GM18505 (cell line): Measurements from ENCODE around the gene ITPK1.
"Not testable (repeated sequence)": the region's sequence is repeated elsewhere in the genome, so short reads cannot be mapped to it uniquely, and the experiment has no call there.

Experiments used
- ATAC-seq: cut with Tn5 transposase; IDR thresholded peaks from one replicate; pipeline ENCODE4 v1.9.1; 2021; ENCODE audit not compliant: unreplicated experiment
- POLR2A ChIP-seq: IDR thresholded peaks from 4 replicates; pipeline ENCODE4 v1.6.1; 2011; ENCODE audit warnings: borderline replicate concordance; ENCODE audit not compliant: insufficient read depth, insufficient read length; ENCODE audit errors: extremely low read depth

The ITPK1 gene

DNA sequence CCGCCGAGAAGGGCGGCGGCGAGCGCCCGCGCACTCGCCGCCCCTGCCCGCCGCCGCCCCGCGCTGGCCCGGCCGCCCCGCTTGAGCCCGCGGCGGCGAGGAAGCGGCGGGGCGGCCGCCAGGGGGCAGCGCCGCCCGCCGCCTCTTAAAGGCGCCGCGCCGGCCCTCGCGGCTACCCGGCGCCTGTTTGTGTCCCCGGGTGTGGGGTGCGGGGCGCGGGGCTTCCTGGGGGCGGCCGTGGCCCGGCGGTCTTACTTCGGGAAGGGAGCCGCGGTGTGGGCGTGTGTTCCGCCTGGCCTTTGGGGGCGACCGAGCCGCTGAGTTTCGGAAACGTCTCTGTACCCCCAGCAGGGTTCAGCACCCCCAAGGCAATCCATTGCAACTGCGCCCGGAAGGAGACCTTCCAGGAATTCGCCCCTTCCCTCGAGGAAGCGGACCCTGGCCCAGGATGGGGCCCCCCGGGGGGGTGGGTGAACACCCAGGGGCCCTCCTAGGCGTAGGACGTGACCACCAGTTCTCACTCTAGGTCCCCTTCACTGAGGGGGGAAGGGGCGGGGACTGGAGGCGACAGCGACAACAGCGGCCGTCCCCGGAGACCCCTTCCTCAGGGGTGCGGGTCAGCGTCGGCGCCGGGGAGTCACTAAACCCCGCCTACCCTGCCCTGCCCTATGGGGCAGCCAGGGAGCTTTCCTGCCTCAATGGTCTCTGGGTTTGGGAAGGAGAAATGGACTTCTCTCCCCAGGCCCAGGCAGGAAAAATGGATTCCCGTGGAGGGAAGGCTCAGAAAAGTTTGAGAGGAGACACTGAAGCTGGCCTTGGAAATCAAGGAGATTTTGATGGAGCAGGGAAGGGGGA, at the start of gene ITPK1:
TSS of gene ITPK1 (minus strand) at position 105 of the 855 bp plus-strand sequence. CDS start 762 bp downstream, outside the sequence.
- TF ChIP-seq POLR2A: peak; percentile 46
- peak; percentile 56 for ATAC-seq

DNA sequence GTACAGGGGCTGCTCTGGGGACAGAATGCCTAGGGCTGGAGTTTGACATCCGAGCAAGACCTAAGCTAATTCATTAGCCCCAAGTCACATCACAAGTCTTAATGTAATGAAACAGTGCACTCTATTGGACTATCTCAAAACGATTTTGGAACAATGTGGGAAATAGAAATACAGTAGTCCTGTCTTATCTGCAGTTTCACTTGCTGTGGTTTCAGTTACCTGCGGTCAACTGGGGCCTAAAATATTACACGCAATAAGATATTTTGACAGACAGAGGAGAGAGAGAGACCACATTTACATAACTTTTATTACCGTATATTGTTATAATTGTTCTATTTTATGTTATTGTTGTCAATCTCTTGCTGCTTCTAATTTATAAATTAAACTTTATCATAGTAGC, 47.8 kb upstream of the ITPK1 start:
- TF ChIP-seq POLR2A: no peak
- ATAC-seq: no peak

DNA sequence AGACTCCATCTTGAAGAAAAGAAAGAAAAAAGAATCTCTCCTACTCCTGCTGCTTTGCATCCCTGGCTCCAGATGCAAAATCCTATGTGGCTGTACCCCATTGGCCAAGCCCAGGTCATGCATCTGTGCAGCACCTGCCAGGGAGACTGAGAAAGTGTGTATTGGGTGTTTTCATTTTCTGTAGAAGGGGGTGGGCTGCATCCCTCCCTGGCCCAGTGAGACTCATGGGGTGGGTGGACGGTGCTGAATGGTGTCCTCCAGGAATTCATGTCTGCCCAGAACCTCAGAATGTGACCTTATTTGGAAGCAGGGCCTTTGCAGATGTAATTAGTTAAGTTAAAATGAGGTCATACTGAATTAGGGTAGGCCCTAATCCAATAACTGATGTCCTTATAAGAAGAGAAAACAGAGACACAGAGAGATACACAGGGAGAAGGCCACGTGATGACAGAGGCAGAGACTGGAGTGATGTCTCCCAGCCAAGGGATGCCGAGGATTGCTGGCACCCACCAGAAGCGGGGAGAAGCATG, 45.8 kb upstream of the ITPK1 start:
- no peak for TF ChIP-seq POLR2A
- ATAC-seq: no peak

DNA sequence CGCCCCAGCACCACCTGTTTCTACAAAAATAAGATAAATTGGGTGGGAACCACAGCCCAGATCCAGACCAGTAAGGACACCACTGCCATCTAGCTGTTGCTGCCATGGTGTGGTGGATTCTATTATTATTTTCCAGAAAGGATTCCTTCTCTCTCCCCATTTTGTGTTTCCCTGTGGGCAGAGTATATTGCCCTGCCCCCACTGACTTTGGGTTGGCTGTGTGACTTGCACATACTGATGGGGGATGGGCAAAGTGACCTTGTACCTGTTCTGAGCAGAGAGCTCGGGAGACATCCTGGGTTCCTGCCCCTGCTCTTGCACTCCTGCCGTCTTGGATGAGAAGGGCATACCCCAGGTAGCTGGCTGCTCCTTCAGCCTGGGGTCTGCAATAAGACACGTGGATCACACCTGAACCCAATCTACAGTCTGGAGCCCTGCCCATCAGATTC, 44.7 kb upstream of the ITPK1 start:
- no peak for ATAC-seq
- no peak for TF ChIP-seq POLR2A

DNA sequence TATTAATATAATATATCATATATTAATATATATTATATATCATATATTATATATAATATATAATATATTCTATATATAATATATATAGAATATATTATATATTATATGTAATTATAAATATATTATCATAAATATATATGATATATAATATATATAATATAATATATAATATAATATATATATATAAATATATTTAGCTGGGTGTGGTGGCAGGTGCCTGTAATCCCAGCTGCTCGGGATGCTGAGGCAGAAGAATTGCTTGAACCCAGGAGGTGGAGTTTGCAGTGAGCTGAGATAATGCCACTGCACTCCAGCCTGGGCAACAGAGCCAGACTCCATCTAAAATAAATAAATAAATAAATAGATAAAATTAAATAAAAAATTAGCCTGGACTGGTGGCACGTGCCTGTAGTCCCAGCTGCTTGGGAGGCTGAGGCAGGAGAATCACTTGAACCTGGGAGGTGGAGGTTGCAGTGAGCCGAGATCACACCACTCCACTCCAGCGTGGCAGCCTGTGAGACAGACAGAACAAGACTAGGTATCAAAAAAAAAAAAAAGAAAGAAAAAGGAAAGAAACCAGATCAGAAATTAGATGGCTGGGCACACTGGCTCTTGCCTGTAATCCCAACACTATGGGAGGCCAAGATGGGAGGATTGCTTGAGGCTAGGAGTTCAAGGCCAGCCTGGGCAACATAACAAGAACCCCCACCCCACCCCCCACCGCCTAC, 44.1 kb upstream of the ITPK1 start:
- ATAC-seq: not testable (repeated sequence)

DNA sequence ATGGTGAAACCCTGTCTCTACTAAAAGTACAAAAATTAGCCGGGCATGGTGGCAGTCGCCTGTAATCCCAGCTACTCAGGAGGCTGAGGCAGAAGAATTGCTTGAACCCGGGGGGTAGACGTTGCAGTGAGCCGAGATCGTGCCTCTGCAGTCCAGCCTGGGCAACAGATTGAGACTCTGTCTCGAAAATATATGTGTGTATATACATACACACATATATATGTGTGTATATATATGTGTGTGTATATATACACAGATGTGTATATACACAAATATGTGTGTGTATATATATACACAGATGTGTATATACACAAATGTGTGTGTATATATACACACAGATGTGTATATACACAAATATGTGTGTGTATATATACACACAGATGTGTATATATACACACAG, 42.6 kb upstream of the ITPK1 start:
- ATAC-seq: not testable (repeated sequence)

DNA sequence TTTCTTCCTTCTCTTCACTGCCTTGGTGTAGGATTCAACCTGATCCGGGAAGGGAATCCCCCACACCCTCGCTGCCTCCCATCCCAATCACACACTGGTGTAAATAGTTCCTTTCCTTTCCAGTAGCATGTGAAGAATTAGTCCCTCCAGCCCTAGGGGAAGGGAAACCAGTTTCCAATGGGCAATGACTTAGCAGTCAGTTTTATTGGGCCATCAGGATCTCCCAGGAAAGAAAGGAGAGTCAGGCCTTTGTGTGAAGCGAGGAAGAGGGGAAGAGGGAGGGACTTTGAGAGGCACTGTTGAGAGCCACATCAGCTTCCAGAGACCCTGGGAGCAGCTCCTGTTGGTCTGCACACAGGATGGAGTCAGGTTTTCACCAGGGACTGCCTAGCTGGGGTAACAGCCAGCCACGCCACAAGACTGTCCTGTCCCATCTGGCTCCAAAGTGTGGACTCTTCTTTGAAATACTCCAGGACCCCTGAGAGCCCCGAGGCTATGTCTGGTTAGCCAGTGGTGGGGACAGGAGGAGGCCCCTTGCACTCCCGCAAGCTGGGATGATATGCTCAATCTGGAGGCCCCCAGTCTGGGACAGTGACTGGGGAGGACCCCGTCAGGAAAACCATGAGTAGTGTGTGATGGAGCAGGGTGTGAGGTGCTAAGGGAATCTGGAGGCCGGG, 41.1 kb upstream of the ITPK1 start:
- no peak for ATAC-seq
- TF ChIP-seq POLR2A: no peak

DNA sequence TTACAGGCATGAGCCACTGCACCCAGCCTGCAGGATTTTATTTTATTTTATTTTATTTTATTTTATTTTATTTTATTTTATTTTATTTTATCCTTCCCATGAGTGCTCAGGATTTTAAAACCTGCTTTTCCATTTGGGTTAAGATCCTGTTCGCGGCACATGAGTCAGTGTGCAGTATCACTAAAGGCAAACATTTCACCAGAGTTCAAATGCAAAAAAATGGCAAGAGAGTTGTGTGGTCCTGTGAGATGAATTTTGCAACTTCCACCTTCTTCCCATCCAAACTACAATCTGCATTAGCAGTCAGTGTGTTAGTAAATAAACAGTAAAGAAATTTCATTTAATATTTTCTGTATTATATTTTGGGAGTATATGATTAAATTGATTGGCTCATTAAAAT, 39.9 kb upstream of the ITPK1 start:
- ATAC-seq: no peak

DNA sequence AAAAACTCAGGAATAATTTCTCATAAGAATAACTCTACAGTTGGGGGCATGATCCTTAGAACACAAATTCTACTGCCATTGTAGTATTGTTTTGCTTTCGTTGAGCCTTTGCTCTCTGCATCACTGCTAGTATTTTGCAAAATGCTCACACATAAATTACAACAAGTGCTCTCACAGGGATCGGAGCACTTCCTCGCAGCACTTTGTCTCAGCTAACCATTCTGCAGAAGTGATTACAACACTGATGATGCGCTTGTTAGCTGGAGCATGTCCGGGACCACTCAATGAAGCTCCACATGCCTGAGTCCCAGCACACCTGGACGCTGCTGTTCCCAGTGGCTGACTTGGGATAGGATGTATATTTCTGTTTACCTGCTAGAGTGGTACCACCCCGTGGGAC, 37.4 kb upstream of the ITPK1 start:
- ATAC-seq: no peak
- no peak for TF ChIP-seq POLR2A

More for the DNA sequence above, 39.9 kb upstream of the ITPK1 start:
- no peak for TF ChIP-seq POLR2A

DNA sequence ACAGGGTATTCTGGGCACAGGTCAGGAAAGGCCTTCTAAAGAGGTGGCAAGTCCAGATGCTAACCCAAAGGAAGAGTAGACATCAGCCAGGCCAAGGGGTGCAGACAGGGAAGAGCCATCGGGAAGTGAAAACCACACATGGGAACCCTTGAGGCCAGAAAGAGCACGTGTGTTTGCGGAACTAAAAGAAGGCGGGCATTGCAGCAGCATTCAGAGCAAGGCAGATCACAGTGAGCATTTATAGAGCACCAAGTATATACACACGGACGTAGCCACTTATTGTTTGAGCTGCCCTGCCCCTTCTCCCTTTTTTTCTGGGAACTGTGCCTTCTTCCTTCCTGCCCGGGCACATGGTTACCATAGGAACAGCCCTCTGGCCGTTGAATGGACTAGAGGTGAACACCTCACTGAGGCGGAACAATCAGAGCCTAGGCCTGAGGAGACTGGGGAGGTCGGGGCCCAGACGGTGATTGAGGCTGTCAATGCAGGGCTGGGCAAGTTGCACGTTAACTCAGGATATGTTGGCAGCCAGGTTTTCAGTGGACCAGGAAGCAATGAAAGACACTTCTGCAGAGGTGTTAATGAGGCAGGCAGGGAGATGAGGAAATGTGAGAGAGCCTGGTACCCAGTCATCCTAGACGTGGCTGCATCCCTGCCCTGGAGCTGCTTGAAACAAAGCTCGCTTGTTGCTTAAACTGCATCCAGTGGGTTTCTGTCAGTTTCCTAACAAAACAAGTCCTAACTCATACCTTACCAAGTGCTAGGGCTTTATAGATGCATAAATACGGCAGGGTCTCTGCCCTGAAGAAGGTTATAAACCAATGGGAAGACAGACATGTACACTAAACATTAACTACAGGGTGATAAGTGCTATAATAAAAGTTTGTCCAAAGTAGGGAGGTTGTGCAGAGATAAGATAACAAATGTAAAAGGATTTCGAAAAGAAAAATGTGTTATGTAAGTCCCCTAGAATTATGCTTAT, 34.8 kb upstream of the ITPK1 start:
- TF ChIP-seq POLR2A: no peak
- ATAC-seq: no peak

DNA sequence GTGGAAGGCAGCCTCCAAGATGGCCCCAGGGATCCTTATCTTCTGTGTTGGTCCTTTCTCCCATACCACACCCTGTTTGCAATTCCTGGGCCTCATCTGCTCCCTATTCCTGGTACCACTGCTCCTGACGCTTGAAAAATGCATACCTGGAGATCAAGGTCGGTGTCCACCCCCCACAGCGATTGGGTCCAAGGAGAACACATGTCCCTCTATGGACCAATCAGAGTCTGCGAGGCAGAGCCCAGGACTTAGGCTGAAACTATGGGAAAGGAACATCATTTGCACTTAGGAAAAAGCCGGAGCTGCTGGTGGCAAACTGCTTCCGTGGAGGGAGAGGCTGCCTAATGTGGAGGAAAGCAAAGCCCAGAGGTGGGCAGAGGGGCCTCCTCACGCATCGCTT, 33.3 kb upstream of the ITPK1 start:
- no peak for ATAC-seq
- TF ChIP-seq POLR2A: no peak

DNA sequence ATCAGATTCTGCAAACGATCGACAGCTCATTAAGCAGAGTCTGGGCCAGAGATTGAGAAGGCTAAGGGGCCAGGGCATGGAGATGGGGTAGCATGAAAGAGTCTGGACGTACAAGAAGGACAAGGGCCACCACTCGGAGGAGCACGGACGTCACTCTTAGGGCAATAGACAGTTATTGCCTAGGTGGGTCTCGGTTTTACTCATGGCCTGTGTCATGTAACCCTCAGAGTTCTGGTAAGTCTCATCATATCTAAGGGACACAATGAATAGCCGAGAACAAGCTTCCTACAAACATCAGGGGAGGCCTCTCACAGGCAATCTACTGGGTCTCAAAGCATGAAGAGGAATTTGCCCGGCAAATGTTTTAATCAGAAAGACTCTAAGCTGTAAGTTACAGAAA, 30.4 kb upstream of the ITPK1 start:
- ATAC-seq: no peak
- TF ChIP-seq POLR2A: no peak
